GM12878 (cell line): ENCODE results near the gene KIRREL1. TPM values are rescaled to one million over a fixed set of nuclear protein-coding genes. Genes with fewer than 3 reads are reported as not detected.

Experiments
- ATAC-seq: fragments of 200-7000 bp; cut with Tn5 transposase; 3 replicates; pipeline ENCODE4 v1.9.1; 2020; ENCODE audit warnings: mild to moderate bottlenecking, moderate library complexity
- BruUV-seq: library from RNA; stranded (reverse); fragments of 400-500 nt; replicated peaks from 2 replicates; lab custom pipeline; 2021; lab: Mats Ljungman, UMichigan
- CTCF ChIA-PET: fragments of 300-600 bp; sonication (Branson Sonifier 250); formaldehyde crosslinking; extraction: SDS; loops from one replicate; lab custom pipeline; 2021; ENCODE audit warnings: inconsistent platforms; lab: Yijun Ruan, JAX
- POLR2A ChIA-PET: fragments of 350-600 bp; formaldehyde crosslinking; extraction: SDS; loops from one replicate; lab custom pipeline; 2021; ENCODE audit warnings: inconsistent platforms; lab: Charles Lee
- RAD21 ChIA-PET: fragments of 300-600 bp; sonication (Branson Sonifier 250); formaldehyde crosslinking; loops from one replicate; lab custom pipeline; 2023; ENCODE audit warnings: antibody characterized with exemption; ENCODE audit not compliant: unreplicated experiment; lab: Charles Lee
- SMC1A ChIA-PET: fragments of 300-600 bp; sonication (Branson Sonifier 250); formaldehyde crosslinking; loops from one replicate; lab custom pipeline; 2023; ENCODE audit not compliant: unreplicated experiment, uncharacterized antibody; lab: Charles Lee
- DNase-seq: peaks from one replicate; pipeline ENCODE4 v3.0.0-alpha.2; 2011; ENCODE audit warnings: low read depth, low spot score
- FAIRE-seq: peaks from 3 replicates; lab custom pipeline; 2011; peaks lifted over from hg19 to GRCh38; lab: Jason Lieb, UNC
- H2AFZ ChIP-seq: 2 replicates; pipeline ENCODE4 v1.6.0; 2011; ENCODE audit warnings: low read depth, low read length, control low read depth; ENCODE audit not compliant: control insufficient read depth
- H3K27ac ChIP-seq: 2 replicates; pipeline ENCODE4 v1.5.1; 2011; ENCODE audit warnings: control low read depth; ENCODE audit not compliant: control insufficient read depth, insufficient read depth
- H3K27me3 ChIP-seq, 2 experiments: replicated peaks in 1 of 2; 2 replicates each; pipeline versions ENCODE4 v1.6.0 to v1.6.1; 2011; ENCODE audit warnings: low read length in 1 of 2; ENCODE audit not compliant: control insufficient read depth in 2 of 2, insufficient read depth in 2 of 2
- H3K36me3 ChIP-seq, 2 experiments: 2 replicates each; pipeline ENCODE4 v1.5.1; 2011; ENCODE audit warnings: low read length in 1 of 2; ENCODE audit not compliant: control insufficient read depth in 2 of 2, insufficient read depth in 2 of 2
- H3K4me1 ChIP-seq: 2 replicates; pipeline ENCODE4 v1.6.1; 2011; ENCODE audit warnings: mild to moderate bottlenecking, low read length, moderate library complexity, mixed read lengths; ENCODE audit not compliant: control insufficient read depth, insufficient read depth
- H3K4me2 ChIP-seq: 2 replicates; pipeline ENCODE4 v1.6.0; 2011; ENCODE audit warnings: control low read depth; ENCODE audit not compliant: control insufficient read depth, insufficient read depth
- H3K4me3 ChIP-seq: fragments of 200-600 bp; sonication (generic); 2 replicates; pipeline ENCODE4 v1.5.1; 2016
- H3K79me2 ChIP-seq: 2 replicates; pipeline ENCODE4 v1.6.0; 2011; ENCODE audit warnings: low read length; ENCODE audit not compliant: control insufficient read depth, insufficient read depth
- H3K9ac ChIP-seq: 2 replicates; pipeline ENCODE4 v1.8.0; 2011; ENCODE audit warnings: low read length, control low read depth, mixed read lengths; ENCODE audit not compliant: control insufficient read depth, insufficient read depth
- H3K9me3 ChIP-seq: replicated peaks from 3 replicates; pipeline ENCODE4 v1.5.1; 2011; ENCODE audit warnings: mild to moderate bottlenecking, low read length; ENCODE audit not compliant: control insufficient read depth, insufficient read depth
- H4K20me1 ChIP-seq: 2 replicates; pipeline ENCODE4 v1.6.0; 2011; ENCODE audit not compliant: control insufficient read depth, insufficient read depth
- CBFB ChIP-seq: IDR thresholded peaks from 2 replicates; pipeline ENCODE4 v1.6.1; 2016; ENCODE audit warnings: antibody characterized with exemption, low read depth
- CBX3 ChIP-seq: fragments of 200-600 bp; sonication (generic); IDR thresholded peaks from 2 replicates; pipeline ENCODE4 v1.6.1; 2016; ENCODE audit warnings: low read depth, borderline replicate concordance
- CREB1 ChIP-seq: IDR thresholded peaks from 2 replicates; pipeline ENCODE4 v1.6.1; 2012; ENCODE audit warnings: low read depth, mild to moderate bottlenecking, inconsistent platforms
- CREM ChIP-seq: IDR thresholded peaks from 2 replicates; pipeline ENCODE4 v1.6.1; 2014; ENCODE audit warnings: antibody characterized with exemption, low read depth
- FOS ChIP-seq: IDR thresholded peaks from 3 replicates; pipeline ENCODE4 v1.6.1; 2011; ENCODE audit warnings: borderline replicate concordance; ENCODE audit not compliant: insufficient read length; ENCODE audit errors: extremely low read depth
- HDAC2 ChIP-seq: fragments of 200-600 bp; sonication (generic); IDR thresholded peaks from 2 replicates; pipeline ENCODE4 v1.6.1; 2017
- MYB ChIP-seq: fragments of 150-350 bp; IDR thresholded peaks from 2 replicates; pipeline ENCODE4 v1.6.1; 2014; ENCODE audit warnings: mild to moderate bottlenecking, low read depth, low read length, borderline replicate concordance
- MYC ChIP-seq: IDR thresholded peaks from 2 replicates; pipeline ENCODE4 v1.6.1; 2011; ENCODE audit warnings: mild to moderate bottlenecking, low read length, moderate library complexity, inconsistent platforms; ENCODE audit not compliant: insufficient read depth, insufficient replicate concordance, insufficient read length, severe bottlenecking
- NR2C2 ChIP-seq: IDR thresholded peaks from 2 replicates; pipeline ENCODE4 v1.6.1; 2011; ENCODE audit warnings: borderline replicate concordance, low read depth; ENCODE audit not compliant: control insufficient read depth, insufficient read length
- POU2F2 ChIP-seq: IDR thresholded peaks from 3 replicates; pipeline ENCODE4 v1.6.1; 2011; ENCODE audit warnings: low read depth, mild to moderate bottlenecking, low read length, borderline replicate concordance
- SIX5 ChIP-seq: IDR thresholded peaks from 2 replicates; pipeline ENCODE4 v1.6.1; 2011; ENCODE audit warnings: mild to moderate bottlenecking, low read depth, low read length, moderate library complexity; ENCODE audit not compliant: severe bottlenecking
- SP1 ChIP-seq: IDR thresholded peaks from one replicate; pipeline ENCODE4 v1.6.1; 2011; ENCODE audit warnings: low read depth, low read length
- STAT1 ChIP-seq: fragments of 450-650 bp; conservative IDR thresholded peaks from 2 replicates; pipeline ENCODE4 v1.6.1; 2014; ENCODE audit warnings: antibody characterized with exemption, mild to moderate bottlenecking
- TARDBP ChIP-seq: IDR thresholded peaks from 2 replicates; pipeline ENCODE4 v1.6.1; 2016; ENCODE audit warnings: borderline replicate concordance
- TBL1XR1 ChIP-seq: IDR thresholded peaks from 2 replicates; pipeline ENCODE4 v1.6.1; 2012; ENCODE audit warnings: low read depth, low read length, improper control_type of control experiment
- TCF12 ChIP-seq: IDR thresholded peaks from 2 replicates; pipeline ENCODE4 v1.6.1; 2011; ENCODE audit warnings: low read depth, mild to moderate bottlenecking, low read length
- ZSCAN29 ChIP-seq: fragments of 450-650 bp; IDR thresholded peaks from 2 replicates; pipeline ENCODE4 v1.6.1; 2017; ENCODE audit warnings: mild to moderate bottlenecking, moderate library complexity
- ZZZ3 ChIP-seq: IDR thresholded peaks from 2 replicates; pipeline ENCODE4 v1.6.1; 2011; ENCODE audit warnings: low read depth; ENCODE audit not compliant: control insufficient read depth, insufficient read length
- WGBS: methylation state at CpG from one replicate; pipeline ENCODE4 v1.1.6; 2016; ENCODE audit warnings: low lambda C conversion rate; ENCODE audit not compliant: insufficient replicate concordance, insufficient coverage; ENCODE audit errors: missing lambda C conversion rate; 5-methylcytosine and 5-hydroxymethylcytosine counted together
- in situ Hi-C: fragments of 300-500 bp; cut with MboI; formaldehyde crosslinking; loops from 9 replicates; pipeline ENCODE4 v1.14.3; 2018; ENCODE audit warnings: mixed read lengths
- intact Hi-C: fragments of 100-400 bp; cut with micrococcal nuclease; formaldehyde crosslinking; loops from one replicate; pipeline ENCODE4 v1.14.2; 2022; ENCODE audit not compliant: unreplicated experiment
- polyA plus RNA-seq, 11 experiments: library from polyadenylated mRNA; depleted of rRNA in 4 of 11; unstranded in 6 of 11; stranded (reverse) in 5 of 11; fragments of >200 nt; fragmentation: Nextera tagmentation in 4 of 11; fragmentation: Illumina TruSeq in 1 of 11; extraction: Ambion mirVana in 4 of 11; extraction: Trizol in 1 of 11; gene quantifications; 1 replicate in 1 of 11; 2 replicates in 10 of 11; pipeline versions ENCODE4 v1.2.1 to v1.2.3, GENCODE V29; 2011 to 2016; ENCODE audit warnings: inconsistent platforms in 2 of 11, missing spikeins in 2 of 11, low read depth in 1 of 11
- total RNA-seq, 4 experiments: library from RNA; depleted of rRNA in 3 of 4; stranded (reverse); fragments of >200 nt in 3 of 4; fragmentation: Illumina TruSeq in 1 of 4; extraction: Trizol in 1 of 4; gene quantifications; 2 replicates each; pipeline versions ENCODE4 v1.2.1 to v1.2.3, GENCODE V29; 2013 to 2021
- TF ChIP-seq, protein P1 (sequence below): IDR thresholded peaks from 2 replicates; pipeline ENCODE4 v1.6.1; 2011; ENCODE audit warnings: low read depth, mild to moderate bottlenecking, low read length, moderate library complexity, borderline replicate concordance; ENCODE audit errors: extremely low read depth

Gene KIRREL1
- total and polyA plus RNA-seq, 10 of the 15 experiments (the other 5 are each of a cell fraction or from before 2014, with no cell fraction given): 0.15 TPM; not detected in 9

DNA sequence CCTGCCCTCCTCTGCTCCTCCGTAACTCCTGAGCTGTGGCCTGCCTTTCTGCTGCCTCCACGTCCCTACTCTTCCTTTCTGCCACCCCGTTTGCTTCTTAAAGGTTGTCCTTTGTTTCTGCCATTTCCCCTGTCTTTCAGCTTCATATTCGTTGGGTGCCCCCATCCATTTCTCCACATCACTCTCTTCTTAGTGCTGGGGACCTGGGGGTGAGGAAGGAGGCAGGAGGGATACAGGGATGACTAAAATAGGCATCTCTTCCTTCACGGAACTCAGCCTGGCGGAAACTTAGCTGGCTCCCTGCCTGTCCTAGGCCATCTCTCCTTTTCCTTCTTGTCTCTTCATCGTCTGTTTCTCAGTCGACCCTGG lies 120.3 kb downstream of the KIRREL1 start:
- peaks cover 5 to 19% of the 10 kb centered on the region in 2 experiments for H3K27me3 ChIP-seq
- ChIA-PET SMC1A (interaction anchor here (0.8 to 1.2 kb wide), 2 partner anchors 11 to 18 kb away, joined by 3 read pairs; no protein-coding TSS in a partner anchor), RAD21 (interaction anchor here (2.0 kb wide), 1 partner anchor 11 kb away, joined by 8 read pairs; no protein-coding TSS in a partner anchor), POLR2A (no interaction called here), CTCF (interaction anchor here (0.8 to 1.1 kb wide), 3 partner anchors 11 to 18 kb away, joined by 3 to 4 read pairs (median 3); no protein-coding TSS in a partner anchor)
- TF ChIP-seq MYB: no peak
- FAIRE-seq (no peak), DNase-seq (no peak), ATAC-seq (no peak)
- no peak overlapping the region for H2AFZ ChIP-seq
- no peaks in the 10 kb centered on the region for H3K4me1 ChIP-seq
- no peak overlapping the region for H3K4me2 ChIP-seq
- no TSS peak for BruUV-seq
- peaks cover 2% of the 10 kb centered on the region; the same call in 1 of the 3 replicates for H3K9me3 ChIP-seq
- H3K9ac ChIP-seq: no peak overlapping the region
- intact Hi-C loops: no loop called here
- no peaks in the 10 kb centered on the region for H3K36me3 ChIP-seq
- no peaks in the 10 kb centered on the region for H4K20me1 ChIP-seq
- no peak overlapping the region for H3K27ac ChIP-seq
- no peak overlapping the region for H3K4me3 ChIP-seq
- 7% methylated on average over 8 of the region's 8 CpGs for WGBS
- in situ Hi-C loops: no loop called here
- no peaks in the 10 kb centered on the region for H3K79me2 ChIP-seq

DNA sequence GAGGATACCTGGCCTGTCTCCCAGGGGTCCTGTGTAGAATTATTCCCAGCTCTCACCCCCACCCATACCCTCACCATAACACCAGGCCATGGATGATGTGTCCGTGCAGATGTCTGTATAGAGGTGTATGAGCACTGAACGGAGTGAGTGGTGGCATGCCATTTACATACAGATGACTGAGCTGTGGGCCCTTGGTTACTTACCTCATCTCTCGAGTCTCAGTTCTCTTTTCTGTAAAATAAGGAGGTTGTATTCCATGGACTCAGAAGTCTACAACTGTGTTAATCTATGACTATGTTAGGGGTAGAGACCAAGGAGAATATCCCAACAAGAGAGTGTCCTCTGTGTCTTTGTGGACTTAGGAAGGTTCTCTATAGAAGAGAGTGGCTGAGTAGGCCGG lies 121.7 kb downstream of the KIRREL1 start:
- Histone ChIP-seq H3K9me3 (peaks cover 2% of the 10 kb centered on the region; the same call in 1 of the 3 replicates), H3K79me2 (no peaks in the 10 kb centered on the region), H3K4me3 (no peak overlapping the region), H2AFZ (no peak overlapping the region), H3K4me1 (no peaks in the 10 kb centered on the region), H3K27me3 (peaks cover 6 to 19% of the 10 kb centered on the region in 2 experiments), H4K20me1 (no peaks in the 10 kb centered on the region), H3K27ac (no peak overlapping the region), H3K9ac (no peak overlapping the region), H3K36me3 (no peaks in the 10 kb centered on the region), H3K4me2 (no peak overlapping the region)
- DNase-seq: no peak
- CTCF ChIA-PET: interaction anchor here (1.2 to 3.3 kb wide), 3 partner anchors 9 to 19 kb away, joined by 3 to 19 read pairs (median 7); no protein-coding TSS in a partner anchor
- POLR2A ChIA-PET: no interaction called here
- peak; percentile 95 for ATAC-seq
- SMC1A ChIA-PET: interaction anchor here (1.6 to 1.8 kb wide), 2 partner anchors 10 to 152 kb away, joined by 4 to 6 read pairs; no protein-coding TSS in a partner anchor
- RAD21 ChIA-PET: interaction anchor here (1.3 to 2.0 kb wide), 3 partner anchors 10 to 214 kb away, joined by 3 to 8 read pairs (median 3); no protein-coding TSS in a partner anchor
- WGBS: 4% methylated on average over 4 of the region's 4 CpGs
- no TSS peak for BruUV-seq
- intact Hi-C loops (no loop called here), in situ Hi-C loops (no loop called here)
- FAIRE-seq: peak; percentile 84
- TF ChIP-seq HDAC2 (no peak), MYC (no peak), ZZZ3 (no peak), SP1 (no peak), CREM (no peak), ZSCAN29 (no peak), POU2F2 (peak; percentile 83; the same call in 1 of the 3 replicates), SIX5 (no peak), CBX3 (no peak), TARDBP (no peak), TBL1XR1 (no peak), CREB1 (no peak), FOS (no peak), TCF12 (0 out of 2 replicates have a peak, but pooled peaks have one; percentile 38), CBFB (no peak), STAT1 (no peak), NR2C2 (no peak)
- TF ChIP-seq, protein P1, sequence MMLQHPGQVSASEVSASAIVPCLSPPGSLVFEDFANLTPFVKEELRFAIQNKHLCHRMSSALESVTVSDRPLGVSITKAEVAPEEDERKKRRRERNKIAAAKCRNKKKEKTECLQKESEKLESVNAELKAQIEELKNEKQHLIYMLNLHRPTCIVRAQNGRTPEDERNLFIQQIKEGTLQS: no peak
